ENCODE data around the gene ADRA2A.

DNA sequence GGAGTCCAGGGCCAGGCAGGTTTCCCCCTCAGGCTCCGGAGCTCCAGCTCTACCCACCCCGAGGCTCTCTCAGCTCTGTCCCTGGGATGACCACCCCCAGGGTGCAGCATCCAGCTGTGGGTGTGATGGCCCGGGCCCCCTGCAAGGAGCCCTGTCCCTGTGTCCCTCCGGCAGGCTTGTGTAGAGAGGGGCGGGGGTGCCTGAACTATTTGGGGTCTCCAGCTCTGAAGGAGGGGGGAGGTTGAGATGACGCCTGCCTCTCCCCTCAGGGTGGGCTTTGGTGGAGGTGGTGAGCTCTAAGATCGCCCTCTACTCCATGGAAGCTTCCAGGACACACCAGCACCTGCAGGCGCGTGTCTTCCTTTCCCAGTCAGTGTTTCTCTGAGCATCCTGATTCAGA lies 39.4 kb downstream of the ADRA2A start:
- TF ChIP-seq CTCF (IDR thresholded peaks at IDR 0.05) (no peak), POLR2A (IDR thresholded peaks at IDR 0.05) (no peak), POLR2AphosphoS5 (IDR thresholded peaks at IDR 0.05) (no peak)
